ENCODE results near the gene SSUH2. TPM values are rescaled to one million over a fixed set of nuclear protein-coding genes. Genes with fewer than 3 reads are reported as not detected.

The SSUH2 gene
- total RNA-seq, 1 donor from 2014 or later = not detected

DNA sequence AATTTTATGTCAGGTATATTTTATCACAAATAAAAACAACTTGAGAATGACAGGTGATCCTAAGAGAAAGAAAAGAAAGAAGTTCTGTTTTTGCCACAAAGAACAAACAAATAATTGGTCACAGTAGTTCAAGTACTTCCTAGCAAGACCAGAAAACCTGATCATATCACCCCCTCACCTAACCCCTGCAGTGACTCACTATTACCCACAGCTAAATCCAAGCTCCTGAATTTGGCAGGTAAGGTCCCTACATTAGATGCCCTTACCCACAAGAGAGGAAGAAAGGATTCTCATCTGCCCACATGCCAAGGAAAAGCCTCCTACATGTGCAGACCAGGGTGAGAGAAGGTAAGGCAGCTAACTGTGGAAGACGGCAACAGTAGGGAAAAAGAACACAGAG, 4.4 kb downstream of the SSUH2 start:
- Mint-ChIP-seq H3K4me3 (no peak overlapping the region), H3K9me3 (peaks cover 3% of the 10 kb centered on the region), H3K36me3 (ENCODE audit: low read depth) (no peaks in the 10 kb centered on the region), H3K27ac (no peak overlapping the region), H3K27me3 (peaks cover 7% of the 10 kb centered on the region), H3K4me1 (no peaks in the 10 kb centered on the region)
- ChIA-PET CTCF (no interaction called here), POLR2A (no interaction called here)
- no peak for ATAC-seq (ENCODE audit: low read depth)
- intact Hi-C loops (cut with micrococcal nuclease) = no loop called here
- TF ChIP-seq, protein P1, sequence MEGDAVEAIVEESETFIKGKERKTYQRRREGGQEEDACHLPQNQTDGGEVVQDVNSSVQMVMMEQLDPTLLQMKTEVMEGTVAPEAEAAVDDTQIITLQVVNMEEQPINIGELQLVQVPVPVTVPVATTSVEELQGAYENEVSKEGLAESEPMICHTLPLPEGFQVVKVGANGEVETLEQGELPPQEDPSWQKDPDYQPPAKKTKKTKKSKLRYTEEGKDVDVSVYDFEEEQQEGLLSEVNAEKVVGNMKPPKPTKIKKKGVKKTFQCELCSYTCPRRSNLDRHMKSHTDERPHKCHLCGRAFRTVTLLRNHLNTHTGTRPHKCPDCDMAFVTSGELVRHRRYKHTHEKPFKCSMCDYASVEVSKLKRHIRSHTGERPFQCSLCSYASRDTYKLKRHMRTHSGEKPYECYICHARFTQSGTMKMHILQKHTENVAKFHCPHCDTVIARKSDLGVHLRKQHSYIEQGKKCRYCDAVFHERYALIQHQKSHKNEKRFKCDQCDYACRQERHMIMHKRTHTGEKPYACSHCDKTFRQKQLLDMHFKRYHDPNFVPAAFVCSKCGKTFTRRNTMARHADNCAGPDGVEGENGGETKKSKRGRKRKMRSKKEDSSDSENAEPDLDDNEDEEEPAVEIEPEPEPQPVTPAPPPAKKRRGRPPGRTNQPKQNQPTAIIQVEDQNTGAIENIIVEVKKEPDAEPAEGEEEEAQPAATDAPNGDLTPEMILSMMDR (IDR thresholded peaks at IDR 0.05) = no peak
- DNase-seq = no peak

DNA sequence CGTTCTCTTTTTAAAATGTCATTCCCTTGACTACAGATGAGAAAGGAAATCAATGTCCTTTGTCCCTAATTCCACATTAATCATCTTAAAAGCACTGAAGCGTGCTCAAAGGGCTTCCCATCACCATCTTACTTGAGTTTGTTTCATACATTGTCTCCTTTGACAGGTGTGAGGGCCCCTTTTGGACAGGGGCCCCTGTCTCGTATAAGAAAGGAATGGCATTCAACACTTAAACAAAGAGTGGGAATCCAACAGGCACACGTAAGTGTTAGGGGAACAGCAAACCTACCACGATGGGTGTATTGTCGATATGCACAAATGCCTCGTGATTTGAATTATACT, 5.0 kb downstream of the SSUH2 start:
- intact Hi-C loops (cut with micrococcal nuclease) = no loop called here
- H3K4me1 Mint-ChIP-seq = no peaks in the 10 kb centered on the region
- peaks cover 3% of the 10 kb centered on the region for H3K9me3 Mint-ChIP-seq
- CTCF ChIA-PET = no interaction called here
- POLR2A ChIA-PET = no interaction called here
- H3K27me3 Mint-ChIP-seq = peaks cover 6% of the 10 kb centered on the region
- no peak for DNase-seq
- ATAC-seq (ENCODE audit: low read depth) = no peak
- no peaks in the 10 kb centered on the region for H3K36me3 Mint-ChIP-seq (ENCODE audit: low read depth)
- H3K4me3 Mint-ChIP-seq = no peak overlapping the region
- TF ChIP-seq, protein P1 (IDR thresholded peaks at IDR 0.05) = no peak
- no peak overlapping the region for H3K27ac Mint-ChIP-seq

GRCh38 chr3:8638994-8639658, 5.5 kb downstream of the SSUH2 start:
- no peaks in the 10 kb centered on the region for H3K36me3 Mint-ChIP-seq (ENCODE audit: low read depth)
- ChIA-PET POLR2A (no interaction called here), CTCF (no interaction called here)
- TF ChIP-seq, protein P1 (IDR thresholded peaks at IDR 0.05) = no peak
- H3K9me3 Mint-ChIP-seq = peaks cover 3% of the 10 kb centered on the region
- intact Hi-C loops (cut with micrococcal nuclease) = no loop called here
- no peaks in the 10 kb centered on the region for H3K4me1 Mint-ChIP-seq
- H3K27me3 Mint-ChIP-seq = peaks cover 4% of the 10 kb centered on the region
- ATAC-seq (ENCODE audit: low read depth) = no peak
- H3K4me3 Mint-ChIP-seq = no peak overlapping the region
- no peak for DNase-seq
- H3K27ac Mint-ChIP-seq = no peak overlapping the region

DNA sequence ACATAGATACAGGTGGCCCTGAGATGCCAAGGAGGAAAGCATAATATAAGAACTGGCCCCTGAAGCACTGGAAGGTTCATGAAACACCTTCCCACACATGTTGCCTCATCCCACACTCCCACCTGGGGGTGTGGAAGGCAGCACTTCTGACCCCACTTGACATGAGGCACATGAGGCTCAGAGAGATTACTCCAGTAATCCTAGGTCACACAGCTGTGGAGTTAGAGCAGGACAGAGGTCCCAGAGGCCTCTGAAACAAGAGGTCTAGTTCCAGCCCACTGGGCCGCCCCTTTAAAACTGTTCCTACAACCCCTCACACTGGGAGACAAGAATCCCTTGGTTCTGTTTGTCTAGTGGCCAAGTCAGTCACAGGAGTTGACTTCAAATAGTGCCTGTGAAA, 7.2 kb downstream of the SSUH2 start:
- peaks cover 2% of the 10 kb centered on the region for H3K27me3 Mint-ChIP-seq
- POLR2A ChIA-PET = no interaction called here
- intact Hi-C loops (cut with micrococcal nuclease) = no loop called here
- peaks cover 3% of the 10 kb centered on the region for H3K9me3 Mint-ChIP-seq
- CTCF ChIA-PET = no interaction called here
- H3K4me3 Mint-ChIP-seq = no peak overlapping the region
- no peak for ATAC-seq (ENCODE audit: low read depth)
- no peak for DNase-seq
- H3K36me3 Mint-ChIP-seq (ENCODE audit: low read depth) = no peaks in the 10 kb centered on the region
- TF ChIP-seq, protein P1 (IDR thresholded peaks at IDR 0.05) = no peak
- H3K4me1 Mint-ChIP-seq = no peaks in the 10 kb centered on the region
- H3K27ac Mint-ChIP-seq = no peak overlapping the region

- ATAC-seq (ENCODE audit: low read depth) (no peak), DNase-seq (no peak)
- ChIA-PET CTCF (no interaction called here), POLR2A (no interaction called here)
- intact Hi-C loops (cut with micrococcal nuclease) = no loop called here
- Mint-ChIP-seq H3K27ac (no peak overlapping the region), H3K4me3 (no peak overlapping the region), H3K27me3 (peaks cover 2% of the 10 kb centered on the region), H3K36me3 (ENCODE audit: low read depth) (no peaks in the 10 kb centered on the region), H3K4me1 (no peaks in the 10 kb centered on the region), H3K9me3 (peaks cover 3% of the 10 kb centered on the region)
- TF ChIP-seq, protein P1 (IDR thresholded peaks at IDR 0.05) = no peak
These were observed 9.0 kb downstream of the SSUH2 start for GRCh38 chr3:8635631-8636030.

Data from activated B cell treated with CpG ODN at 0.5 μM for 24 hours (primary cell).